Endothelial cell of umbilical vein (primary cell): Measurements from ENCODE around the gene EFNA5. TPM values are rescaled to one million over a fixed set of nuclear protein-coding genes. Genes with fewer than 3 reads are reported as not detected.

Experiments used
- BruUV-seq: library from RNA; stranded (reverse); fragments of 400-500 nt; replicated peaks from 2 replicates; lab custom pipeline; 2021; lab: Mats Ljungman, UMichigan
- CTCF ChIA-PET: fragments of 300-600, 350-600 bp; sonication (Branson Sonifier 250); formaldehyde crosslinking; loops from one replicate; lab custom pipeline; 2021; ENCODE audit warnings: antibody characterized with exemption, inconsistent platforms; lab: Charles Lee
- POLR2A ChIA-PET: fragments of 300-600, 350-600 bp; sonication (Branson Sonifier 250); formaldehyde crosslinking; loops from one replicate; lab custom pipeline; 2021; ENCODE audit warnings: antibody characterized with exemption, inconsistent platforms; lab: Charles Lee
- DNase-seq: peaks from one replicate; pipeline ENCODE4 v3.0.0-alpha.2; 2011; ENCODE audit warnings: low read depth, low spot score
- FAIRE-seq: peaks from 2 replicates; lab custom pipeline; 2011; peaks lifted over from hg19 to GRCh38; lab: Jason Lieb, UNC
- H2AFZ ChIP-seq: 2 replicates; pipeline ENCODE4 v1.6.0; 2012; ENCODE audit warnings: low read depth, low read length, control low read depth, inconsistent platforms
- H3K27ac ChIP-seq: 2 replicates; pipeline ENCODE4 v1.5.1; 2011; ENCODE audit warnings: low read depth, mild to moderate bottlenecking, control low read depth, low read length, moderate library complexity; ENCODE audit not compliant: insufficient read depth
- H3K27me3 ChIP-seq, 2 experiments: 2 replicates each; pipeline versions ENCODE4 v1.6.0 to v1.6.1; 2011; ENCODE audit warnings: low read length in 2 of 2, mixed read lengths in 1 of 2; ENCODE audit not compliant: control insufficient read depth in 2 of 2, insufficient read depth in 2 of 2
- H3K36me3 ChIP-seq, 2 experiments: 2 replicates in 1 of 2; 3 replicates in 1 of 2; pipeline ENCODE4 v1.5.1; 2011; ENCODE audit warnings: low read length in 2 of 2, mild to moderate bottlenecking in 1 of 2, moderate library complexity in 1 of 2; ENCODE audit not compliant: control insufficient read depth in 2 of 2, insufficient read depth in 2 of 2; ENCODE audit errors: extremely low read depth in 1 of 2
- H3K4me1 ChIP-seq: 3 replicates; pipeline ENCODE4 v1.5.1; 2011; ENCODE audit warnings: mild to moderate bottlenecking, low read length; ENCODE audit not compliant: control insufficient read depth, insufficient read depth; ENCODE audit errors: extremely low read depth
- H3K4me2 ChIP-seq: 2 replicates; pipeline ENCODE4 v1.6.1; 2011; ENCODE audit warnings: low read length, control low read depth, mixed read lengths; ENCODE audit not compliant: insufficient read depth
- H3K4me3 ChIP-seq, 3 experiments: fragments of 200-600 bp in 1 of 3; sonication (generic), shearing (Covaris generic) in 1 of 3; replicated peaks in 1 of 3; 2 replicates each; pipeline ENCODE4 v1.5.1; 2011 to 2016; ENCODE audit warnings: control low read depth in 3 of 3, low read length in 3 of 3, mild to moderate bottlenecking in 2 of 3, inconsistent platforms in 1 of 3, low read depth in 1 of 3, moderate library complexity in 1 of 3; ENCODE audit not compliant: insufficient read depth in 1 of 3
- H3K79me2 ChIP-seq: 2 replicates; pipeline ENCODE4 v1.6.0; 2012; ENCODE audit warnings: low read length, inconsistent platforms; ENCODE audit not compliant: control insufficient read depth, insufficient read depth
- H3K9ac ChIP-seq: replicated peaks from 2 replicates; pipeline ENCODE3; 2011; ENCODE audit warnings: low read length, control low read depth; ENCODE audit not compliant: insufficient read depth; ENCODE audit errors: extremely low read depth
- H3K9me1 ChIP-seq: replicated peaks from 3 replicates; pipeline ENCODE4 v1.6.0; 2011; ENCODE audit warnings: mild to moderate bottlenecking, low read length; ENCODE audit not compliant: control insufficient read depth, insufficient read depth; ENCODE audit errors: extremely low read depth
- H3K9me3 ChIP-seq: replicated peaks from 2 replicates; pipeline ENCODE4 v1.5.1; 2012; ENCODE audit warnings: low read length, inconsistent platforms; ENCODE audit not compliant: control insufficient read depth, insufficient read depth
- H4K20me1 ChIP-seq: replicated peaks from 2 replicates; pipeline ENCODE3; 2011; ENCODE audit warnings: mild to moderate bottlenecking, low read length; ENCODE audit not compliant: control insufficient read depth, insufficient read depth; ENCODE audit errors: extremely low read depth
- EZH2 ChIP-seq: IDR thresholded peaks from 2 replicates; pipeline ENCODE4 v1.6.1; 2012; ENCODE audit warnings: borderline replicate concordance, low read depth, mild to moderate bottlenecking, moderate library complexity, low read length, inconsistent platforms; ENCODE audit not compliant: severe bottlenecking
- GATA2 ChIP-seq: IDR thresholded peaks from 2 replicates; pipeline ENCODE4 v1.7.0; 2011; ENCODE audit warnings: low read depth, mild to moderate bottlenecking, moderate library complexity, mixed read lengths, low read length; ENCODE audit not compliant: insufficient read length, insufficient read depth
- POLR2AphosphoS5 ChIP-seq: IDR thresholded peaks from 2 replicates; pipeline ENCODE4 v1.6.1; 2012; ENCODE audit warnings: low read depth, mild to moderate bottlenecking, control low read depth, low read length, moderate library complexity; ENCODE audit not compliant: insufficient read depth
- dilution Hi-C: fragments of 300-500 bp; cut with MboI; formaldehyde crosslinking; loops from one replicate; pipeline ENCODE4 v1.15.0; 2019; ENCODE audit warnings: low sequenced_read_pairs; ENCODE audit not compliant: extremely low pct_ligation_motif_present
- intact Hi-C: fragments of 100-400 bp; cut with micrococcal nuclease; formaldehyde crosslinking; loops from one replicate; pipeline ENCODE4 v1.10.0; 2022
- polyA plus RNA-seq, 4 experiments: library from polyadenylated mRNA; depleted of rRNA in 3 of 4; stranded (reverse) in 3 of 4; unstranded in 1 of 4; fragments of >200 nt; gene quantifications; 2 replicates each; pipeline versions ENCODE4 v1.2.1 to v1.2.3, GENCODE V29; 2011 to 2012; ENCODE audit warnings: missing spikeins in 1 of 4
- total RNA-seq: library from RNA; stranded (reverse); gene quantifications from 2 replicates; pipeline ENCODE4 v1.2.3, GENCODE V29; 2021

Gene EFNA5
- total and polyA plus RNA-seq, 2 donors (not counting 3 experiments of a cell fraction or from before 2014, with no cell fraction given), result 13.6 to 22.1 TPM

DNA sequence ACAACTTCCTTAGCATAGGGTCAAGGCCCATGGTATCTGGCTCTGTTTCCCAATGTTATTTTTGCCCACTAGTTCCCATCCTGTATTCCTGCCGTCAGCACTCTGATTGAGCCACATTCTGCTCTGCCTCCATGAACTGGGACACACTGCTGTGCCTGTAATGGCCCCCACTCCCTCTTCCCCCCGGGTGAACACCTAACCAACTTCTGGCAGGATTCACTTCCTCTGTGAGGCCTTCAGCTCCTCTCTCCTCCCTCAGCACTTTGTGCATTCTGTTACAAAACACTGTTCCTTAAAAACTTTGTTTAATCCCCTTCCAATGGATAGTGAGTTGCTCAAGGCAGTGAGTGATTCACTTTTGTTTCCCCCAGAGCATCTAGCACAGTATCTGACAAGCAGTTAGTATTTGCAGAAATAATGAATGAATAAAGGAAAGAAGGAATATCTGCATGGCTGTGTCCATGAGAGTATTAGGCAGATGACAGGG lies 183.6 kb downstream of the EFNA5 start:
- no peak overlapping the region for H3K4me2 ChIP-seq
- BruUV-seq, result no TSS peak
- no peaks in the 10 kb centered on the region for H3K9me3 ChIP-seq
- no peaks in the 10 kb centered on the region for H3K9me1 ChIP-seq
- H3K27ac ChIP-seq, result no peak overlapping the region
- H3K36me3 ChIP-seq, result no peaks in the 10 kb centered on the region
- FAIRE-seq, result no peak
- POLR2A ChIA-PET, result no interaction called here
- no peaks in the 10 kb centered on the region for H3K79me2 ChIP-seq
- H3K4me1 ChIP-seq, result peaks cover 12% of the 10 kb centered on the region
- intact Hi-C loops (loop anchor here (1.0 kb wide), 1 partner anchor 8 kb away; no protein-coding TSS in a partner anchor), dilution Hi-C loops (no loop called here)
- TF ChIP-seq GATA2, result no peak
- no peaks in the 10 kb centered on the region for H4K20me1 ChIP-seq
- H2AFZ ChIP-seq, result no peak overlapping the region
- no peaks in the 10 kb centered on the region for H3K27me3 ChIP-seq
- peak; percentile 62 for DNase-seq
- no peak overlapping the region for H3K9ac ChIP-seq
- no peak overlapping the region for H3K4me3 ChIP-seq
- CTCF ChIA-PET, result interaction anchor here (1.0 to 1.1 kb wide), 2 partner anchors 9 to 18 kb away, joined by 3 to 4 read pairs; no protein-coding TSS in a partner anchor

DNA sequence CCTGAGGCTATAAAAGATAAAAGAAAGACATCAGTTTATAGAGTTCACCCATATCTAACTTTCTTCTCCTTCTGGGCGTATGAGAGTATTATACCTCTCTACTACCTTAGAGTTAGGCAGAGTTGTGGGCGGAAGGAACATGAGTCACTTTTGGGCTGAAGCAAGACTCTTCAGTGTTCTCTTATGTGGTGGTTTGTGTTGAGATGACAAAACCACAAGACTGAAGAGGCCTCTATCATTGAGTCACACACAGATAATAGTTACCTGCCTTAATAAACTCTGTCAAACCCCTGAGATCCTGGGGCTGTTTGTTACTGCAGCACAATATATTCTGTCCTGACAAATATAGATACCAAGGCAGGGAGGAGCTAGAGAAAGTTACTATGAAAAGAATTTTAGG lies 184.2 kb downstream of the EFNA5 start:
- FAIRE-seq (no peak), DNase-seq (no peak)
- ChIA-PET POLR2A (no interaction called here), CTCF (interaction anchor here (1.0 to 1.1 kb wide), 2 partner anchors 10 to 17 kb away, joined by 3 to 4 read pairs; no protein-coding TSS in a partner anchor)
- Histone ChIP-seq H3K27me3 (no peaks in the 10 kb centered on the region), H4K20me1 (no peaks in the 10 kb centered on the region), H2AFZ (no peak overlapping the region), H3K9me3 (no peaks in the 10 kb centered on the region), H3K9me1 (no peaks in the 10 kb centered on the region), H3K36me3 (no peaks in the 10 kb centered on the region), H3K79me2 (no peaks in the 10 kb centered on the region), H3K4me1 (peaks cover 12% of the 10 kb centered on the region), H3K9ac (no peak overlapping the region), H3K4me2 (no peak overlapping the region), H3K4me3 (no peak overlapping the region), H3K27ac (no peak overlapping the region)
- no peak for TF ChIP-seq EZH2
- no peak for TF ChIP-seq POLR2AphosphoS5
- dilution Hi-C loops, result no loop called here
- BruUV-seq, result no TSS peak
- intact Hi-C loops, result no loop called here
